GM18951 (cell line): ENCODE data around the gene ENDOV.

Source experiments
- POLR2A ChIP-seq: IDR thresholded peaks from 4 replicates; pipeline ENCODE4 v1.6.1; 2011; ENCODE audit warnings: mild to moderate bottlenecking; ENCODE audit not compliant: insufficient read length, insufficient read depth; ENCODE audit errors: extremely low read depth
- in situ Hi-C: fragments of 300-500 bp; cut with MboI; formaldehyde crosslinking; loops from one replicate; pipeline ENCODE4 v1.12.0; 2022; ENCODE audit warnings: low sequenced_read_pairs, mixed read lengths, inconsistent platforms; ENCODE audit not compliant: unreplicated experiment

ENDOV gene

DNA sequence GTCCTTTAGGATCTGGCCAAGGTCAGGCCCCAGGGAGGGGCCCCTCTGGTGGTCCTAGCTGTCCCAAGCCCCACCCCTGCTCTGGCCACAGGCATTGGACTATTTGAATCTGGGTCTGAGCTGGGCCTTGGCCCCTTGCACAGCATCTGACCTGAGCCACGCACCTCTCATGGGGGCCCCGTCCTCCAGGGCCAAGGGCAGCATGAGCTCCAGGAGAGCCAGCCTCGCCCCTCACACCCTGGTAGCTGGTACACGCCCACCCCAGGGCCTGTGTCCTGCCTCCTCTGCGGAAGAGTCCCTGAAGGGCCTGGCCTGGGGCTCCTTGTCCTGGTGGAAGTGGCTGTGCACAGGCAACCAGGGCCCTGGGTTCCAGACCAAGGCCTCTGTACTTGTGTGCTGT, 23.8 kb downstream of the ENDOV start:
- in situ Hi-C loops = loop anchor here (10.0 kb wide), 1 partner anchor 426 kb away; no protein-coding TSS in a partner anchor
- no peak for TF ChIP-seq POLR2A

DNA sequence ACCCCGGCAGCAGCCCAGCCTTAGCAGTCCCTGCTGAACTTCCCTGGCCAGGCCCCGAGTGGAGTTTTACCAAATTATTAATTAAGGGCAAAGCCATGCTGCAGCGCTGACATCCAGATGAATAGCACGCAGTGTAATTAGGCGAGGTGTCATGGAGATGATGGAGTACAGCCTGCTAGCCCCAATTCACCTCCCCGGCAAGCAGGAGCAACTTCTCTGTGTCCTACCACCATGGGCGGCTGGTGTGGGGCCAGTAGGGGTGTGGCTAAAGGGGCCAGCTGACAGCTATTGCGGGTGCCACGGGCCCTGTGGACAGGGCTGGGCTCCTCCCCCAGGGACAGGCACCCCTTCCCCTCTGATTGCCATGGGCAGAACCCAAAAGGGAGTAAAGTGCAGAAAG, 24.5 kb downstream of the ENDOV start:
- in situ Hi-C loops = loop anchor here (10.0 kb wide), 1 partner anchor 425 kb away; no protein-coding TSS in a partner anchor
- no peak for TF ChIP-seq POLR2A

DNA sequence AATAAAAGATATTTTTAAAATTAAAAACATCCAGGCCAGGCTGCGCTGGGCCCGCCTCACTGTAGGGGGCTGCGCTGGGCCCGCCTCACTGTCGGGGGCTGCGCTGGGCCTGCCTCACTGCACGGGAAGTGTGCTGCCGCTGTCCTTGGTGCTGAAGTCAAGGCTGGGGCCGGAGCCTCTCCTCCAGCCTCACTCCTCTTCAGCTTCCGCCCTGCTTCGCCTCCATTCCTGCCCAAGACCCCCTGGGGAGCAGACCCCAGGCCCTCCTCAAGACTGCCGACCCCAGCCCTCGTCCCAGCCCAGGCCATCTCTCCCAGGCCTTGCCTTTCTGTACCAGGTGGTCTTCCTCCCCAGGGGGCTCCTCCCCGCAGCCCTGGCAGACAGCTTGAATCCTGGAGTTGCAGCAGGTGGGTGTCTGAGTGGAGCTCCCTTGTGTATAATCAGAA, 26.2 kb downstream of the ENDOV start:
- in situ Hi-C loops = no loop called here
- no peak for TF ChIP-seq POLR2A

DNA sequence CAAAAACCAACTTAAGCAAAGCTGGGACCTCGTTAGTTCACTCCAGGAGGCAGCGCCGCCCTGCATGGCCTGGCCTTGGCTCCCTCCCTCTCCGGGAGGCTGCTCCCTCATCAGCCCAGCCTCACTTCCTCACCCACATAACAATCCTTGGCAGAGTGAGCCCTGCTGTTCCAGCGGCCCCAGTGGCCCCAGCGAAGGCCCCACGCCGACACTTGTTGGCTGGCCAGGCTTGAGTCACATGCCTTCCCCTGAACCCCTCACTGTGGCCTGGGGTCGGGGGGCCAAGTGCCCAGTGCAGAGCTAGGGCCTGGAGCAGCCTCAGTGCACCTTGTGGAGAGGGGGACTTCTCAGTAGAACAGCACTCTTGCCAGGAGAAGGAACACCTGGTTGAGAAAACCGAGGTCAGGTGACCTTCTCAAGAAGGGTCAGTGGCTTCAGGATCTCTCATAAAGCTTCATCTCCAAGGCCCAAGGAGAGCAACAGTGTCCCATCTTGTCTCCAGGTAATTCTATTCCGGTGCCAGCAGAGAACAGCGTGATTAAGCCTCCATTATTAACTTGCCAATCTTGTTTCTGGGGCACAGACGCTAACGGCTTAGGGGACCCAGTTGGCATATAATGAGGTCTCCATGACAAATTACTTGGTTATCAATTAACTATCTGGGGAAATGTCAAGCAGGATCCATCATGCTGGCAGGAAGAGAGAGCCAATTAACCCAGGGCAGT, 26.8 kb downstream of the ENDOV start:
- no peak for TF ChIP-seq POLR2A
- in situ Hi-C loops = no loop called here

DNA sequence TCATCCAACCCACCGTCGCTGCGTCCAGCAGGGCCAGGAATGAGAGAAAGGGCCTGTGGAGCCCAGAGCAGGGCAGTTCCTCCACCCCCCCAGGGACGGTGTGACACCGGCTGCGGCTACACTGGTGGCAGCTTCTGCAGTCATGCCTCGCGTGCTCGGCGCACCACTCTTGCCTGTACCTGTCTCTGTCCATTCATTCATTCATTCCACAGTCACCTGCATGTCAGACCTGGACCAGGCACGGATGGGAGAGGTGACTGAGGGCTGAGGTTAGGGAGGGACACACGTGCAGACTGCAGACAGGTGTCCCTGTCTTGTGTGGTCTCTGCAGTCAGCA, 27.3 kb downstream of the ENDOV start:
- TF ChIP-seq POLR2A = no peak
- in situ Hi-C loops = no loop called here

DNA sequence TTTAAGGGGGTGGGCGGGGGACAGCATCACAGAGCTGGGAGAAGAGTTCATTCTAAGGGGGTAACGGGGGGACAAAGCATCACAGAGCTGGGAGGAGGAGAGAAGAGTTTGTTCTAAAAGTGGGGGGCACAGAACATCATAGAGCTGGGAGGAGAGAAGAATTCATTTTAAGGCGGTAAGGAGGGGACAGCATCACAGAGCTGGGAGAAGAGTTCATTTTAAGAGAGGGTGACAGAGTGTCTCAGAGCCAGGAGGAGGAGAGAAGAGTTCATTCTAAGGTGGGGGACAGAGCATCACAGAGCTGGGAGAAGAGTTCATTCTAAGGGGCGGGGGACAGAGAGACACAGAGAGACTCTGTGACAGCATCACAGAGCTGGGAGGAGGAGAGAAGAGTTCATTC, 27.8 kb downstream of the ENDOV start:
- TF ChIP-seq POLR2A = no peak
- in situ Hi-C loops = no loop called here

DNA sequence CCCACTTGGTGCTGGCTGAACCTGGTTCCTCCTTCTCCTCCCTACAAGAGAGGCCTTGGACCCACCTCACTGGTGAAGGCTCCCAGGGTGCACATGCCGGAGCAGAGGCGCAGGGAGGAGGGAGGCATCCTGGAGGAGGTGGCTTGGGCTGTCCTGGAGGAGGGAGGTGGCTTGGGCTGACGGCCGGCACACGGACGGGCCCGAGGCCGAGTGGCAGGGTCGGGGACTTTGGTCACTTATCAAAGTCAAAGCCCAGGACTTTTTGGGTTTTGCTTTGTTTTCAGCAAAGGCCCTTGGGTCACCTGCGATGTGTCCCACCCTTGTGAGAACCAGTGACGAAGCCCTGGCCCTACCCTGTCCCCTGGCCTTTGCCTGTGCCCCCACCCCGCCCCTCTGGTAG, 28.5 kb downstream of the ENDOV start:
- no peak for TF ChIP-seq POLR2A
- in situ Hi-C loops = no loop called here

DNA sequence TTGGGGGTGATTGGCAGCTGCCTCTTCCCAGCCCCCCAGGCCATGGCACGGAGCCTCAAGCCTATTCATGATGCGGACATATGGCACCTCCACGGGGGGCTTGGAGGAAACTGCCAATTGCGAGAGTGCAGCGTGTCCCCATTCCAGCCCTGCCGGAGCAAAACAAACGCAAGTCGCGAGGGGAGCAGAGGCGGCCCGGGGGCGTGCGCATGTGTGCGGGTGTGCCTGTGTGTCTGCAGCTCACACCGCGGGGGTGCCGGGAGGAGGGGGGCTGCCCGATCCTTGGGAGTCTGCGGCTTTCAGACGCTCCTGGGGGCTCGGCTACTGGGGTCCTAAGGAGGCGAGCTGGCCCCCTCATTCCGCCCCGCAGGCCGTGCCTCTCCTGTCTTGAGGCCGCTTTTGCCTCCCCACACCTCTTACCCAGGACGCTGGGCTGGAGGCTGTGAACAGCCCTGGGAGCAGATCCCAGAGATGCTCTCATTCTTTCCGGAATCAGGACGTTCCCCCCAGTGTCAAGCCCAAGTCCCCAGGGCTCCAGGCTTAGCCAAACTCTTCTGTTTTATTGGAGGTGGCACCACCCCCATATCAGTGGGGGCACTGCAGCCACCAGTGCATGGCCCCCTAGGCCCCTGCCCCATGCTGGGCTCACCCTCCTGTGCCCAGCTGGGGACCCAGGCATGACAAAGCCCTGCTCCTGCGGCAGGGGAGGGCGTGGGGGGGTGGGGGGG, 29.1 kb downstream of the ENDOV start:
- no peak for TF ChIP-seq POLR2A
- in situ Hi-C loops = no loop called here

DNA sequence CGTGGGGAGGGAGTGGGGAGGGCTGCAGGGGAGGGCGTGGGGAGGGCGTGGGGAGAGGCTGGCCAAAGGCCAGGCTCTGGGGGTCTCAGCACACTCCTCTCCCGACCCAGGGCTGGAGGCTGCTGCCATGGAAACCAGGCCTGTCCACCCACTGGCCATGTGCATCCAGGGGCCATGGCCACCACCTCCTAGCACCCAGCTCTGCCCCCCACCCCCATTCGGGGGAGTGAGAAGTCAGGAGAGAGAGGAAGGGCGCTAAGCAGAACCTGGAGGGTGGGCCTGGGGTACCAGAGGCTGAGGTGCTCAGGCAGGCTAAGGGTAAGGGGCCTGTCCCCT, 29.6 kb downstream of the ENDOV start:
- no peak for TF ChIP-seq POLR2A
- in situ Hi-C loops = no loop called here

DNA sequence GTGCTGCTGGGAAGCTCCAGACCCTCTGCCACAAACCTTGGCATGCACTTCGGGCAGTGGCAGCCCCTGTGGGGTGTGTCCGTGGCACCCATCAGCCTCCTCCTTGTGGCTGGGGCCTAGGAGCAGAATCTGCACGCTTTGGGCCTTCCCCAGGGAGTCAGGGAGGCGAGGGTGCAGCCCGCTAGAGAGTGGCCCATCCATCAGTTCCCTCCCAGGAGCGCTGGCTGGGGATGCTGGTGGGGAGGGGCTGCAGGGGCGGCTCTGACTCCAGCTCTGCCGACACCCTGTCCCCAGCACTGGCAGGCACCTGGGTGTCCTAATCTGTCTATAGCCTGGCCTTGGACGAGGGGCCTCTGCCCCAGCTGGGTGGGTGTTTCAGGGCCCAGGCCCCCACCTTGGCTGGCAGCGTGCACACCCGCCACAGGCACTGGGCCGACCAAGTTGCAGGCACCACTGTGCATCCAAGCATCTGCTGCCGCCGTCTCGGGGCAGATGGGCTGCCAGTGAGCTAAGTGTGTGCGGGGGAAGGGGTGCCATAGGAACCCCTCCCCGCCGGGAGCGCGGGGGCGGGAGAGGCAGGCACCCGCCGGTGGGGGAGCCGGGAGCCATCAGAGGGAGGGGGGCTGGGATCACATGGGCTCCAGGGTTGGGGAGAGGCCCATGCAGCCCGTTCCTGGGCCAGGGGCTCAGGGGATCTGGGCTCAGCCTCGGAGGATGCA, 30.2 kb downstream of the ENDOV start:
- no peak for TF ChIP-seq POLR2A
- in situ Hi-C loops = no loop called here

DNA sequence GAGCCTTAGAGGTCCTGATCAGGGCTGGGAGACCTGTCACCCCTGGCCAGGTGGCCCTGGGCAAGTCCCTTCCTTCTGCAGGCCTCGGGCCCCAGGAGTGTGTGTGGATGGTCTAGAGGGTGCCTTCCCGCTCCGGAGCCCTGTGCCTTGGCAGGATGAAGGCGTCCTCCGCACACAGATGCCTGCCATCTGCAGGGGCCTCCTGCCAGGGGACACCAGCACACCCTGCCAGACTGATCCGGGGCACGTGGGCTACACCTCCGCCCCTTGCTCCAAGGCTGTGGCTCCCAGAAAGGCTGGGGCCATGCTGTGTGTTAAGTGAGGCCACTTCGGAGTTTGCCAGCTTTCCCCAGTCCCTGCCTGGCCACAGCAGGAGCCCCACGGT, 30.8 kb downstream of the ENDOV start:
- no peak for TF ChIP-seq POLR2A
- in situ Hi-C loops = no loop called here

DNA sequence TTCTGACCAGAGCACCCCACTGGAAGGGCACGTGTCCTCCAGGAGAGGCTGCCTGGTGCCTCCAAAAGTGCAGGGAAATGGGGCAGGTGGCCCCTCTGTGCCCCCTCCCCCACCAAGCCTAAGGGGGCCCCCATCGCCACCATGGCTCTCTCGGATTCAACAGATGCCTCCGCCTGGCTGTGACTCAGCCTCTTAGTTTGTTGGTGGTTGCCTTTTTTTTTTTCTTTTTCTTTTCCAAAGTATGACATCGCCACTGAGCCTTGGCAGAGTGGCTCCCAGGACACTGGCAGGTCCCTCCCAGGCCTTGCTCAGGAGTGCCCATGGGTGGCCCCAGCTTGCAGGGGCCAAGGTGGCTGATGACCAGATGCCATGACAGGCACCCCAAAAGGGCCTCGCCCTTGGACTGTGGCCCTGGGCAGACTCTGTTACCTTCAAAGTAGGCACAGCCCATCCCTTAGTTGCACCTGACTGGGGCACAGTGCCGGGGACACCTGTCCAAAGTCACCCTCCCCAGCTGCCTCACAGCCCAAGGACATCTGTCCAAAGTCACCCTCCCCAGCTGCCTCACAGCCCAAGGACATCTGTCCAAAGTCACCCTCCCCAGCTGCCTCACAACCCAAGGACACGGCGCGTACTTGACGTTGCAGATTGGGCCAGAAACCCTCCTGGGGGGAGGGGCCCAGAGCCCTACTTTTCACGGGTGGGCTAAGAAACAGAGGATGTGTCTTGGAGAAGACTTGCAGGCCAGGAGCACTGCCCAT, 31.9 kb downstream of the ENDOV start:
- TF ChIP-seq POLR2A = no peak
- in situ Hi-C loops = no loop called here

DNA sequence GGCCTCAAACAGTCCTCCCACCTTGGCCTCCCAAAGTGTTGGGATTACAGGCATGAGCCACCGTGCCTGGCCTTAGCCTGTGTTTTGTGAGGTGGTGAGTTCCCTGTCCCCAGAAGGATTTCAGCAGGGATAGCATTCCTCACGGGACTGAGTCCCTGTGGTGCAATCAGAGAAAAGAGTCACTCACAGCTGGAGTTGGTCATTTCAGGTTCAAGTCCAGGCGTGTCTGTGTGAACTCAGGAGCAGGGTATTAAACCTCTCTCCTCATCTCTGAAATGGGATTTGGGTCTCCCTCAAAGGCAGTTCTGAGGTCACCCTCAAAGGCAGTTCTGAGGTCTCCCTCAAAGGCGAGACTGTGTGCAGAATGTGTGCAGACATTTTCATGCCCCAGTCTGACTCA, 32.8 kb downstream of the ENDOV start:
- no peak for TF ChIP-seq POLR2A
- in situ Hi-C loops = no loop called here
